IMR-90 (cell line): Measurements from ENCODE around the gene PRPF40B. TPM values are rescaled to one million over a fixed set of nuclear protein-coding genes. Genes with fewer than 3 reads are reported as not detected.

ENCODE experiments used
- ATAC-seq: fragments of 200-7000 bp; cut with Tn5 transposase; 2 replicates; pipeline ENCODE4 v1.9.1; 2020; ENCODE audit warnings: low read depth, mild to moderate bottlenecking, moderate library complexity
- BruUV-seq: library from RNA; stranded (reverse); fragments of 400-500 nt; replicated peaks from 2 replicates; lab custom pipeline; 2021; lab: Mats Ljungman, UMichigan
- CTCF ChIA-PET: fragments of 300-600 bp; formaldehyde crosslinking; extraction: SDS; loops from one replicate; lab custom pipeline; 2021; ENCODE audit warnings: antibody characterized with exemption; lab: Yijun Ruan, JAX
- POLR2A ChIA-PET: fragments of 300-600 bp; sonication (Branson Sonifier 250); formaldehyde crosslinking; loops from one replicate; lab custom pipeline; 2022; ENCODE audit warnings: antibody characterized with exemption; ENCODE audit not compliant: unreplicated experiment; lab: Charles Lee
- DNase-seq: peaks from one replicate; pipeline ENCODE4 v3.0.0; 2013
- H2AFZ ChIP-seq: replicated peaks from 2 replicates; pipeline ENCODE3; 2013; ENCODE audit warnings: low read length, mild to moderate bottlenecking; ENCODE audit not compliant: poor library complexity
- H2AK5ac ChIP-seq: 2 replicates; pipeline ENCODE4 v1.6.1; 2013; ENCODE audit warnings: low read depth, low read length, inconsistent platforms
- H2AK9ac ChIP-seq: replicated peaks from 2 replicates; pipeline ENCODE3; 2013; ENCODE audit warnings: mild to moderate bottlenecking, low read depth, low read length, moderate library complexity; ENCODE audit not compliant: poor library complexity
- H2BK120ac ChIP-seq: 2 replicates; pipeline ENCODE4 v1.6.1; 2013; ENCODE audit warnings: low read depth, low read length, inconsistent platforms
- H2BK15ac ChIP-seq: 3 replicates; pipeline ENCODE4 v1.6.1; 2013; ENCODE audit warnings: low read depth, low read length, inconsistent platforms
- H2BK20ac ChIP-seq: 2 replicates; pipeline ENCODE4 v1.6.1; 2013; ENCODE audit warnings: low read depth, mild to moderate bottlenecking, inconsistent platforms, low read length, moderate library complexity
- H2BK5ac ChIP-seq: 2 replicates; pipeline ENCODE4 v1.6.1; 2013; ENCODE audit warnings: mild to moderate bottlenecking, low read depth, low read length, inconsistent platforms; ENCODE audit not compliant: poor library complexity, severe bottlenecking
- H3K14ac ChIP-seq: replicated peaks from 2 replicates; pipeline ENCODE4 v1.6.1; 2013; ENCODE audit warnings: low read depth, low read length, inconsistent platforms
- H3K18ac ChIP-seq: 2 replicates; pipeline ENCODE4 v1.6.1; 2013; ENCODE audit warnings: low read depth, low read length, control low read depth
- H3K23ac ChIP-seq: 2 replicates; pipeline ENCODE4 v1.6.1; 2013; ENCODE audit warnings: low read depth, low read length, inconsistent platforms
- H3K27ac ChIP-seq: 2 replicates; pipeline ENCODE4 v1.5.1; 2013; ENCODE audit warnings: mild to moderate bottlenecking, control low read depth, low read length; ENCODE audit not compliant: insufficient read depth
- H3K27me3 ChIP-seq: 2 replicates; pipeline ENCODE4 v1.6.1; 2013; ENCODE audit warnings: low read length; ENCODE audit not compliant: control insufficient read depth, insufficient read depth
- H3K36me3 ChIP-seq: 2 replicates; pipeline ENCODE4 v1.6.1; 2013; ENCODE audit warnings: low read length, mixed read lengths; ENCODE audit not compliant: control insufficient read depth, insufficient read depth
- H3K4ac ChIP-seq: 2 replicates; pipeline ENCODE4 v1.6.1; 2013; ENCODE audit warnings: low read depth, low read length, inconsistent platforms
- H3K4me1 ChIP-seq: 2 replicates; pipeline ENCODE4 v1.6.1; 2013; ENCODE audit warnings: low read length, mixed read lengths; ENCODE audit not compliant: control insufficient read depth, insufficient read depth
- H3K4me2 ChIP-seq: 2 replicates; pipeline ENCODE4 v1.6.1; 2013; ENCODE audit warnings: low read depth, mild to moderate bottlenecking, control low read depth, low read length, moderate library complexity
- H3K4me3 ChIP-seq: 2 replicates; pipeline ENCODE4 v1.5.1; 2013; ENCODE audit warnings: low read depth, mild to moderate bottlenecking, control low read depth, low read length, moderate library complexity; ENCODE audit not compliant: insufficient read depth
- H3K56ac ChIP-seq: 2 replicates; pipeline ENCODE4 v1.6.1; 2013; ENCODE audit warnings: low read length, inconsistent platforms; ENCODE audit not compliant: insufficient read depth; ENCODE audit errors: extremely low read depth
- H3K79me1 ChIP-seq, 2 experiments: 2 replicates each; pipeline ENCODE4 v1.6.1; 2013; ENCODE audit warnings: low read length in 2 of 2, inconsistent platforms in 1 of 2, low read depth in 1 of 2
- H3K9ac ChIP-seq: 2 replicates; pipeline ENCODE4 v1.6.1; 2013; ENCODE audit warnings: low read depth, low read length, control low read depth
- H3K9me1 ChIP-seq: 2 replicates; pipeline ENCODE4 v1.6.1; 2013; ENCODE audit warnings: low read length, inconsistent platforms; ENCODE audit not compliant: insufficient read depth
- H3K9me3 ChIP-seq: 2 replicates; pipeline ENCODE4 v1.6.1; 2013; ENCODE audit warnings: low read length; ENCODE audit not compliant: control insufficient read depth, insufficient read depth
- H4K20me1 ChIP-seq: 2 replicates; pipeline ENCODE4 v1.6.1; 2013; ENCODE audit warnings: low read length, inconsistent platforms; ENCODE audit not compliant: insufficient read depth
- H4K5ac ChIP-seq: 2 replicates; pipeline ENCODE4 v1.6.1; 2013; ENCODE audit warnings: mild to moderate bottlenecking, low read depth, low read length, control low read depth
- H4K8ac ChIP-seq, 2 experiments: 2 replicates each; pipeline ENCODE4 v1.6.1; 2013; ENCODE audit warnings: low read depth in 2 of 2, low read length in 2 of 2, control low read depth in 1 of 2, inconsistent platforms in 1 of 2
- H4K91ac ChIP-seq: 2 replicates; pipeline ENCODE4 v1.6.1; 2013; ENCODE audit warnings: low read depth, low read length, inconsistent platforms; ENCODE audit not compliant: insufficient read depth
- CHD1 ChIP-seq: IDR thresholded peaks from 2 replicates; pipeline ENCODE4 v1.6.1; 2012; ENCODE audit warnings: low read depth, low read length, improper control_type of control experiment
- CTCF ChIP-seq: conservative IDR thresholded peaks from 2 replicates; pipeline ENCODE4 v1.5.1; 2012; ENCODE audit warnings: mild to moderate bottlenecking, low read depth, low read length, improper control_type of control experiment
- MAZ ChIP-seq: IDR thresholded peaks from 2 replicates; pipeline ENCODE4 v1.6.1; 2012; ENCODE audit warnings: low read depth, mild to moderate bottlenecking, low read length, improper control_type of control experiment, moderate library complexity, borderline replicate concordance
- POLR2A ChIP-seq: IDR thresholded peaks from 2 replicates; pipeline ENCODE4 v1.6.1; 2012; ENCODE audit warnings: mild to moderate bottlenecking, low read depth, low read length
- RAD21 ChIP-seq: IDR thresholded peaks from 2 replicates; pipeline ENCODE4 v1.6.1; 2012; ENCODE audit warnings: low read length, improper control_type of control experiment
- RCOR1 ChIP-seq: IDR thresholded peaks from 2 replicates; pipeline ENCODE4 v1.6.1; 2012; ENCODE audit warnings: mild to moderate bottlenecking, low read length, improper control_type of control experiment; ENCODE audit not compliant: insufficient replicate concordance
- WGBS, 2 experiments: methylation state at CpG; one replicate each; pipeline versions ENCODE4 v1.1.5 to v1.1.7; 2013; ENCODE audit warnings: missing lambda C conversion rate in 2 of 2; ENCODE audit not compliant: insufficient read length in 1 of 2; ENCODE audit errors: extremely low coverage in 2 of 2; 5-methylcytosine and 5-hydroxymethylcytosine counted together
- dilution Hi-C: fragments of 300-500 bp; cut with HindIII; formaldehyde crosslinking; loops from one replicate; pipeline ENCODE4 v1.14.3; 2018; ENCODE audit warnings: low sequenced_read_pairs; ENCODE audit not compliant: unreplicated experiment
- in situ Hi-C: fragments of 300-500 bp; cut with MboI; formaldehyde crosslinking; loops from 3 replicates; pipeline ENCODE4 v1.14.3; 2019; ENCODE audit warnings: low sequenced_read_pairs, inconsistent platforms, mixed read lengths
- intact Hi-C: fragments of 100-400 bp; cut with micrococcal nuclease; formaldehyde crosslinking; loops from 2 replicates; pipeline ENCODE4 v1.10.0; 2022
- polyA plus RNA-seq, 3 experiments: library from polyadenylated mRNA; depleted of rRNA; stranded (reverse); fragments of >200 nt; gene quantifications; 2 replicates each; pipeline ENCODE4 v1.2.3, GENCODE V29; 2012; ENCODE audit warnings: low replicate concordance in 1 of 3
- total RNA-seq: library from RNA; depleted of rRNA; stranded (reverse); fragments of >200 nt; gene quantifications from 2 replicates; pipeline ENCODE4 v1.2.3, GENCODE V29; 2012

PRPF40B gene
- total and polyA plus RNA-seq, 2 of the 4 experiments (the other 2 are of a cell fraction) = 5.0 to 11.8 TPM

- no peak for TF ChIP-seq MAZ
- TF ChIP-seq RAD21 = no peak
- no peak for TF ChIP-seq CHD1
These were observed 61.0 kb downstream of the PRPF40B start (continued) for GRCh38 chr12:49684310-49684854.

DNA sequence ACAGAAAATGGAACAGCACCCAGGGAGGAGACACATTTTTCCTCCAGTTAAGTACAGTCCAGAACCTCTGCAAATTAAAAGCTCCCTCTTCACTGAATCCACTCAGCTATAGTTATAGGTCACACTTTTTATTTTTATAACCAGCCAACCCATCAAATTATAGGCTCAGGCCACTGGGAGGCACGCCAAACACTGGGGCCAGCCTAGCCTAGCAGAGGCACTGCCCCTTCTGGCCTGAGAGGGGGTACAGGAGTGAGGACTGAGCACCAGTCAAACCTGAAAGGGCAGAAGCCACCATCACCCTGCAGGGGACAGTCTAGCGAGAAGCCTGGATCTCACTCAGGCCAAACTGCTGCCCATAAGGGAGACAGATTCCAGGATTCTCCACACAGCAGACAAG, 64.6 kb downstream of the PRPF40B start:
- no peak overlapping the region for H2AFZ ChIP-seq
- ATAC-seq (no peak), DNase-seq (no peak)
- H3K23ac ChIP-seq = no peak overlapping the region
- H4K20me1 ChIP-seq = peaks cover 32% of the 10 kb centered on the region
- no peak overlapping the region for H4K91ac ChIP-seq
- H3K79me1 ChIP-seq = peaks cover 39 to 80% of the 10 kb centered on the region in 2 experiments
- TF ChIP-seq MAZ (no peak), CTCF (no peak), RCOR1 (no peak), POLR2A (no peak), CHD1 (no peak)
- no CpG with 5 or more reads among the region's 2 CpGs for WGBS, 2 experiments
- in situ Hi-C loops (no loop called here), dilution Hi-C loops (no loop called here), intact Hi-C loops (no loop called here)
- H3K4ac ChIP-seq = no peak overlapping the region
- no peak overlapping the region for H3K27ac ChIP-seq
- H3K18ac ChIP-seq = no peak overlapping the region
- H2AK9ac ChIP-seq = no peak overlapping the region
- peaks cover 8% of the 10 kb centered on the region for H3K4me1 ChIP-seq
- CTCF ChIA-PET = interaction anchor here (1.0 kb wide), 1 partner anchor 8 kb away, joined by 4 read pairs; no protein-coding TSS in a partner anchor
- POLR2A ChIA-PET = no interaction called here
- H3K9me3 ChIP-seq = no peaks in the 10 kb centered on the region
- peaks cover 11% of the 10 kb centered on the region for H3K9me1 ChIP-seq
- BruUV-seq = no TSS peak
- H2BK120ac ChIP-seq = no peak overlapping the region
- H3K36me3 ChIP-seq = no peaks in the 10 kb centered on the region
- H3K4me3 ChIP-seq = no peak overlapping the region
- no peak overlapping the region for H2AK5ac ChIP-seq
- no peak overlapping the region for H2BK15ac ChIP-seq
- no peak overlapping the region for H4K8ac ChIP-seq
- no peak overlapping the region for H3K9ac ChIP-seq
- H2BK20ac ChIP-seq = no peak overlapping the region
- H3K4me2 ChIP-seq = no peak overlapping the region
- no peaks in the 10 kb centered on the region for H3K27me3 ChIP-seq
- H2BK5ac ChIP-seq = no peak overlapping the region
- H3K56ac ChIP-seq = no peak overlapping the region
- H3K14ac ChIP-seq = no peak overlapping the region
- H4K5ac ChIP-seq = no peak overlapping the region
